GM18951 (cell line): Measurements from ENCODE around the gene RAB32.
"Not testable (repeated sequence)": the region's sequence is repeated elsewhere in the genome, so short reads cannot be mapped to it uniquely, and the experiment has no call there.

Experiments
- POLR2A ChIP-seq: IDR thresholded peaks from 4 replicates; pipeline ENCODE4 v1.6.1; 2011; ENCODE audit warnings: mild to moderate bottlenecking; ENCODE audit not compliant: insufficient read length, insufficient read depth; ENCODE audit errors: extremely low read depth
- in situ Hi-C: fragments of 300-500 bp; cut with MboI; formaldehyde crosslinking; loops from one replicate; pipeline ENCODE4 v1.12.0; 2022; ENCODE audit warnings: low sequenced_read_pairs, mixed read lengths, inconsistent platforms; ENCODE audit not compliant: unreplicated experiment

Gene RAB32

GRCh38 chr6:146550911-146551310 lies 7.3 kb downstream of the RAB32 start:
- in situ Hi-C loops: no loop called here

GRCh38 chr6:146551545-146551944 lies 7.9 kb downstream of the RAB32 start:
- in situ Hi-C loops: no loop called here
- no peak for TF ChIP-seq POLR2A

More at GRCh38 chr6:146550911-146551310, 7.3 kb downstream of the RAB32 start:
- TF ChIP-seq POLR2A: no peak

GRCh38 chr6:146553377-146554135 lies 9.9 kb downstream of the RAB32 start:
- no peak for TF ChIP-seq POLR2A
- in situ Hi-C loops: no loop called here

GRCh38 chr6:146560607-146561006 lies 17.0 kb downstream of the RAB32 start:
- in situ Hi-C loops: no loop called here
- no peak for TF ChIP-seq POLR2A

- in situ Hi-C loops: not testable (repeated sequence)
Observed at GRCh38 chr6:146566661-146567060, 23.0 kb downstream of the RAB32 start.

GRCh38 chr6:146568619-146569018 lies 25.0 kb downstream of the RAB32 start:
- in situ Hi-C loops: not testable (repeated sequence)

GRCh38 chr6:146574211-146574610 lies 30.6 kb downstream of the RAB32 start:
- in situ Hi-C loops: no loop called here

GRCh38 chr6:146578054-146578453 lies 34.4 kb downstream of the RAB32 start:
- no peak for TF ChIP-seq POLR2A
- in situ Hi-C loops: no loop called here

More at GRCh38 chr6:146574211-146574610, 30.6 kb downstream of the RAB32 start:
- TF ChIP-seq POLR2A: no peak

- in situ Hi-C loops: no loop called here
- no peak for TF ChIP-seq POLR2A
Observed at GRCh38 chr6:146581968-146582367, 38.3 kb downstream of the RAB32 start.

- no peak for TF ChIP-seq POLR2A
Observed at GRCh38 chr6:146582857-146583256, 39.2 kb downstream of the RAB32 start.

GRCh38 chr6:146583966-146584365 lies 40.3 kb downstream of the RAB32 start:
- in situ Hi-C loops: no loop called here
- no peak for TF ChIP-seq POLR2A

More at GRCh38 chr6:146582857-146583256, 39.2 kb downstream of the RAB32 start:
- in situ Hi-C loops: no loop called here

GRCh38 chr6:146587459-146587858 lies 43.8 kb downstream of the RAB32 start:
- in situ Hi-C loops: no loop called here
- no peak for TF ChIP-seq POLR2A

GRCh38 chr6:146590492-146590891 lies 46.9 kb downstream of the RAB32 start:
- TF ChIP-seq POLR2A: no peak
- in situ Hi-C loops: no loop called here

GRCh38 chr6:146592451-146592850 lies 48.8 kb downstream of the RAB32 start:
- no peak for TF ChIP-seq POLR2A
- in situ Hi-C loops: no loop called here

GRCh38 chr6:146593986-146594385 lies 50.4 kb downstream of the RAB32 start:
- in situ Hi-C loops: no loop called here
- no peak for TF ChIP-seq POLR2A
